ENCODE data around the gene ADGRG6. TPM values are rescaled to one million over a fixed set of nuclear protein-coding genes. Genes with fewer than 3 reads are reported as not detected.

Gene ADGRG6
- total RNA-seq, 1 experiment from 2014 or later: 2.5 TPM

GRCh38 chr6:142458836-142459235, 157.0 kb downstream of the ADGRG6 start:
- Histone ChIP-seq H3K27me3 (ENCODE audit: insufficient read depth, low read length) (no peaks in the 10 kb centered on the region), H3K9me3 (ENCODE audit: control insufficient read depth, low read depth, low read length) (no peaks in the 10 kb centered on the region), H3K27ac (ENCODE audit: insufficient read length, low read depth, low read length) (no peak overlapping the region), H2AFZ (ENCODE audit: low read length) (no peak overlapping the region), H2BK15ac (ENCODE audit: low read depth, low read length) (no peak overlapping the region), H2BK12ac (ENCODE audit: insufficient read length, low read depth, low read length) (no peak overlapping the region), H4K20me1 (ENCODE audit: control insufficient read depth, insufficient read depth, insufficient read length) (no peaks in the 10 kb centered on the region), H3K4me2 (ENCODE audit: insufficient read depth, insufficient read length, low read length) (no peak overlapping the region), H3K23me2 (ENCODE audit: insufficient read length, low read depth, low read length, poor library complexity, severe bottlenecking) (peaks cover 2% of the 10 kb centered on the region), H3K56ac (ENCODE audit: insufficient read length, low read depth, low read length) (no peak overlapping the region), H3K14ac (ENCODE audit: insufficient read depth, low read length) (no peak overlapping the region), H3K23ac (ENCODE audit: insufficient read length, low read depth, low read length) (no peak overlapping the region), H3K4ac (ENCODE audit: low read depth, low read length) (no peak overlapping the region), H2BK20ac (ENCODE audit: low read depth, low read length, poor library complexity, severe bottlenecking) (no peak overlapping the region), H4K8ac (replicated peaks; ENCODE audit: insufficient read length, low read depth, low read length) (no peak overlapping the region), H3K4me1 (ENCODE audit: insufficient read depth, low read length) (no peaks in the 10 kb centered on the region), H3K79me1 (ENCODE audit: insufficient read depth, low read depth, low read length, poor library complexity, severe bottlenecking) (no peaks in the 10 kb centered on the region), H2AK5ac (ENCODE audit: insufficient read length, low read length) (no peak overlapping the region), H4K5ac (ENCODE audit: insufficient read length, low read depth, low read length) (no peak overlapping the region), H2BK120ac (ENCODE audit: low read depth, low read length, poor library complexity, severe bottlenecking) (no peak overlapping the region), H3K9ac (ENCODE audit: extremely low read depth, insufficient read length, low read length) (no peak overlapping the region), H2BK5ac (ENCODE audit: insufficient read length, low read length) (no peak overlapping the region), H3T11ph (ENCODE audit: low read length) (no peak overlapping the region), H3K79me2 (ENCODE audit: insufficient read depth, low read length) (no peaks in the 10 kb centered on the region), H3K18ac (ENCODE audit: insufficient read length, low read depth, low read length) (no peak overlapping the region), H4K91ac (ENCODE audit: insufficient read length, low read depth, low read length) (no peak overlapping the region)
- no CpG with 5 or more reads among the region's 2 CpGs for WGBS (ENCODE audit: extremely low coverage, insufficient read length, low lambda C conversion rate)
- Mint-ChIP-seq H3K4me3 (no peak overlapping the region), H3K9me3 (peaks cover 15 to 20% of the 10 kb centered on the region in 2 experiments; a peak in 4 of 5 replicates), H3K27me3 (ENCODE audit: low read depth) (no peaks in the 10 kb centered on the region), H3K4me1 (0 out of 4 replicates have a peak, but pooled peaks cover 6% of the 10 kb centered on the region in 2 experiments), H3K27ac (no peak overlapping the region), H3K36me3 (ENCODE audit: insufficient read depth in 1 of 3, low read depth in 3 of 3) (peaks cover 7 to 11% (median 10%) of the 10 kb centered on the region in 3 experiments; a peak in 6 of 7 replicates)
- TF ChIP-seq CTCF (conservative IDR thresholded peaks at IDR 0.05): no peak
- DNase-seq: no peak
